Occipital lobe (tissue), 1 donor: Measurements from ENCODE around the gene STAT5B. TPM values are rescaled to one million over a fixed set of nuclear protein-coding genes. Genes with fewer than 3 reads are reported as not detected.

Source experiments
- total RNA-seq: library from RNA; depleted of rRNA; stranded (reverse); fragments of >200 nt; gene quantifications from one replicate; pipeline ENCODE4 v1.2.3, GENCODE V29; 2014

The STAT5B gene
- total RNA-seq, 1 donor from 2014 or later, result 20.7 TPM

Other genes starting within 250 kb of the STAT5B start
- 3.7 TPM for gene C17orf113, start 225.8 kb downstream of the STAT5B start, total RNA-seq
- 0.31 TPM for gene ZNF385C, start 177.9 kb downstream of the STAT5B start, total RNA-seq
- gene DHX58, start 163.7 kb downstream of the STAT5B start, total RNA-seq, result 1.1 TPM
- gene KAT2A, start 155.0 kb downstream of the STAT5B start, total RNA-seq, result 9.0 TPM
- gene HSPB9, start 153.6 kb downstream of the STAT5B start, total RNA-seq, result not detected
- gene RAB5C, start 121.4 kb downstream of the STAT5B start, total RNA-seq, result 35.1 TPM
- 0.31 TPM for gene KCNH4, start 95.2 kb downstream of the STAT5B start, total RNA-seq
- not detected for gene HCRT, start 90.9 kb downstream of the STAT5B start, total RNA-seq
- gene GHDC, start 81.9 kb downstream of the STAT5B start, total RNA-seq, result 5.5 TPM
- 1.4 TPM for gene STAT5A, start 12.1 kb upstream of the STAT5B start, total RNA-seq
- gene STAT3, start 112.1 kb upstream of the STAT5B start, total RNA-seq, result 25.1 TPM
- gene CAVIN1, start 146.9 kb upstream of the STAT5B start, total RNA-seq, result 7.8 TPM
- gene ATP6V0A1, start 182.5 kb upstream of the STAT5B start, total RNA-seq, result 263 TPM